Measurements from ENCODE around the gene UBP1.

- no peak for TF ChIP-seq CTCF (IDR thresholded peaks at IDR 0.05)
- no peak for TF ChIP-seq POLR2A (IDR thresholded peaks at IDR 0.05)
- no peak for TF ChIP-seq EP300 (IDR thresholded peaks at IDR 0.05)
These were observed 34.7 kb upstream of the UBP1 start for GRCh38 chr3:33474896-33475295.

All from tibial nerve (tissue), 4 donors.